ENCODE measurements around the gene CHRNA1.

The CHRNA1 gene

GRCh38 chr2:174778085-174778981 is 14.1 kb upstream of the CHRNA1 start:
- peak overlapping the region in 4 of 10 experiments; percentile 11 to 38 (median 24); a peak in 3 of 20 replicates for H3K4me3 ChIP-seq
- peaks cover 0 to 32% (median 0%) of the 10 kb centered on the region in 11 experiments; a peak in 6 of 22 replicates for H3K27me3 ChIP-seq
- TF ChIP-seq Cebpa-rat (IDR thresholded peaks at IDR 0.05) = peak; percentile 17 to 94 (median 85); a peak in 17 of 22 replicates
- H3K9me3 ChIP-seq (replicated peaks in 1 of 11) = no peaks in the 10 kb centered on the region
- H3K36me3 ChIP-seq = no peaks in the 10 kb centered on the region
- peaks cover 21 to 47% (median 40%) of the 10 kb centered on the region in 10 experiments for H3K4me1 ChIP-seq
- H3K27ac ChIP-seq = peak overlapping the region in 10 of 11 experiments; percentile 46 to 86 (median 77); a peak in 20 of 22 replicates
- peak overlapping the region; percentile 68 to 95 (median 88) for H3K4me2 ChIP-seq
- no peaks in the 10 kb centered on the region; a peak in 1 of 22 replicates for H4K20me1 ChIP-seq
- H3K9ac ChIP-seq = peak overlapping the region in 9 of 11 experiments; percentile 37 to 68 (median 55); a peak in 15 of 22 replicates

GRCh38 chr2:174777347-174778084 is 13.2 kb upstream of the CHRNA1 start:
- no peaks in the 10 kb centered on the region for H3K36me3 ChIP-seq
- peak overlapping the region in 8 of 11 experiments; percentile 72 to 86 (median 80); a peak in 17 of 22 replicates for H3K27ac ChIP-seq
- no peaks in the 10 kb centered on the region for H3K9me3 ChIP-seq (replicated peaks in 1 of 11)
- no peaks in the 10 kb centered on the region; a peak in 1 of 22 replicates for H4K20me1 ChIP-seq
- H3K9ac ChIP-seq = peak overlapping the region in 6 of 11 experiments; percentile 22 to 68 (median 66); a peak in 8 of 22 replicates
- no peak overlapping the region for H3K4me3 ChIP-seq
- no peak for TF ChIP-seq Cebpa-rat (IDR thresholded peaks at IDR 0.05)
- peak overlapping the region; percentile 68 to 95 (median 88) for H3K4me2 ChIP-seq
- H3K27me3 ChIP-seq = peaks cover 0 to 40% (median 0%) of the 10 kb centered on the region in 11 experiments; a peak in 6 of 22 replicates
- peaks cover 21 to 47% (median 40%) of the 10 kb centered on the region in 10 experiments for H3K4me1 ChIP-seq

- H3K27ac ChIP-seq = peak overlapping the region in 1 of 11 experiments; percentile 86; a peak in 1 of 22 replicates
- H3K9ac ChIP-seq = no peak overlapping the region
- H3K4me3 ChIP-seq = no peak overlapping the region
- no peak for TF ChIP-seq Cebpa-rat (IDR thresholded peaks at IDR 0.05)
- H3K9me3 ChIP-seq (replicated peaks in 1 of 11) = no peaks in the 10 kb centered on the region
- peaks cover 0 to 48% (median 0%) of the 10 kb centered on the region in 11 experiments; a peak in 6 of 22 replicates for H3K27me3 ChIP-seq
- peaks cover 21 to 53% (median 40%) of the 10 kb centered on the region in 10 experiments for H3K4me1 ChIP-seq
- peak overlapping the region in 7 of 11 experiments; percentile 37 to 95 (median 89); a peak in 7 of 22 replicates for H3K4me2 ChIP-seq
- H4K20me1 ChIP-seq = no peaks in the 10 kb centered on the region; a peak in 1 of 22 replicates
- no peaks in the 10 kb centered on the region for H3K36me3 ChIP-seq
Observed at GRCh38 chr2:174776675-174777074, 12.4 kb upstream of the CHRNA1 start.

- Histone ChIP-seq H4K20me1 (no peaks in the 10 kb centered on the region; a peak in 1 of 22 replicates), H3K4me2 (peak overlapping the region in 7 of 11 experiments; percentile 12 to 37 (median 30); a peak in 9 of 22 replicates), H3K27me3 (peaks cover 0 to 53% (median 0%) of the 10 kb centered on the region in 11 experiments; a peak in 6 of 22 replicates), H3K4me3 (no peak overlapping the region), H3K27ac (no peak overlapping the region), H3K9ac (no peak overlapping the region), H3K9me3 (replicated peaks in 1 of 11) (no peaks in the 10 kb centered on the region), H3K4me1 (peaks cover 21 to 54% (median 40%) of the 10 kb centered on the region in 10 experiments), H3K36me3 (no peaks in the 10 kb centered on the region)
- TF ChIP-seq Cebpa-rat (IDR thresholded peaks at IDR 0.05) = no peak
Observed at GRCh38 chr2:174776223-174776622, 12.0 kb upstream of the CHRNA1 start.

GRCh38 chr2:174775571-174775980 is 11.3 kb upstream of the CHRNA1 start:
- Histone ChIP-seq H3K9me3 (replicated peaks in 1 of 11) (no peaks in the 10 kb centered on the region), H3K4me2 (peak overlapping the region in 9 of 11 experiments; percentile 4 to 37 (median 29); a peak in 13 of 22 replicates), H3K4me3 (no peak overlapping the region), H3K27ac (no peak overlapping the region), H3K36me3 (no peaks in the 10 kb centered on the region), H3K27me3 (peaks cover 0 to 59% (median 0%) of the 10 kb centered on the region in 11 experiments; a peak in 6 of 22 replicates), H3K4me1 (peaks cover 21 to 54% (median 40%) of the 10 kb centered on the region in 10 experiments), H3K9ac (no peak overlapping the region), H4K20me1 (no peaks in the 10 kb centered on the region; a peak in 1 of 22 replicates)
- no peak for TF ChIP-seq Cebpa-rat (IDR thresholded peaks at IDR 0.05)

GRCh38 chr2:174774886-174775285 is 10.6 kb upstream of the CHRNA1 start:
- Histone ChIP-seq H3K27ac (no peak overlapping the region), H3K9me3 (replicated peaks in 1 of 11) (no peaks in the 10 kb centered on the region), H3K27me3 (peaks cover 0 to 66% (median 0%) of the 10 kb centered on the region in 11 experiments; a peak in 6 of 22 replicates), H3K4me3 (no peak overlapping the region), H3K36me3 (no peaks in the 10 kb centered on the region), H3K4me1 (peaks cover 21 to 54% (median 40%) of the 10 kb centered on the region in 10 experiments), H4K20me1 (no peaks in the 10 kb centered on the region; a peak in 1 of 22 replicates), H3K9ac (no peak overlapping the region), H3K4me2 (no peak overlapping the region)
- no peak for TF ChIP-seq Cebpa-rat (IDR thresholded peaks at IDR 0.05)

- Histone ChIP-seq H3K4me2 (no peak overlapping the region), H3K27me3 (peaks cover 0 to 80% (median 0%) of the 10 kb centered on the region in 11 experiments; a peak in 6 of 22 replicates), H3K36me3 (no peaks in the 10 kb centered on the region), H4K20me1 (no peaks in the 10 kb centered on the region; a peak in 1 of 22 replicates), H3K4me1 (peaks cover 10 to 40% (median 26%) of the 10 kb centered on the region in 10 experiments), H3K27ac (no peak overlapping the region), H3K9ac (no peak overlapping the region), H3K9me3 (replicated peaks in 1 of 11) (no peaks in the 10 kb centered on the region), H3K4me3 (no peak overlapping the region)
- no peak for TF ChIP-seq Cebpa-rat (IDR thresholded peaks at IDR 0.05)
Observed at GRCh38 chr2:174773215-174773614, 8.9 kb upstream of the CHRNA1 start.

- no peaks in the 10 kb centered on the region for H3K9me3 ChIP-seq (replicated peaks in 1 of 11)
- no peaks in the 10 kb centered on the region for H3K36me3 ChIP-seq
- H3K27ac ChIP-seq = no peak overlapping the region
- no peaks in the 10 kb centered on the region; a peak in 1 of 22 replicates for H4K20me1 ChIP-seq
- peaks cover 0 to 73% (median 0%) of the 10 kb centered on the region in 11 experiments; a peak in 6 of 22 replicates for H3K27me3 ChIP-seq
- no peak for TF ChIP-seq Cebpa-rat (IDR thresholded peaks at IDR 0.05)
- H3K4me2 ChIP-seq = no peak overlapping the region
- no peak overlapping the region for H3K4me3 ChIP-seq
- peaks cover 2 to 32% (median 18%) of the 10 kb centered on the region in 10 experiments; a peak in 19 of 20 replicates for H3K4me1 ChIP-seq
- H3K9ac ChIP-seq = no peak overlapping the region
Observed at GRCh38 chr2:174772472-174772801, 8.2 kb upstream of the CHRNA1 start.
